SH-SY5Y (cell line): ENCODE measurements around the gene LIM2.
A peak's percentile ranks its signal among the peaks of the same experiment; 100 is the strongest.

Source experiments
- GATA2 ChIP-seq: IDR thresholded peaks from 2 replicates; pipeline ENCODE4 v1.6.1; 2011; ENCODE audit warnings: mild to moderate bottlenecking, low read depth, low read length
- GATA3 ChIP-seq: IDR thresholded peaks from 2 replicates; pipeline ENCODE4 v1.6.1; 2011; ENCODE audit warnings: low read depth, mild to moderate bottlenecking, low read length, moderate library complexity

Gene LIM2

DNA sequence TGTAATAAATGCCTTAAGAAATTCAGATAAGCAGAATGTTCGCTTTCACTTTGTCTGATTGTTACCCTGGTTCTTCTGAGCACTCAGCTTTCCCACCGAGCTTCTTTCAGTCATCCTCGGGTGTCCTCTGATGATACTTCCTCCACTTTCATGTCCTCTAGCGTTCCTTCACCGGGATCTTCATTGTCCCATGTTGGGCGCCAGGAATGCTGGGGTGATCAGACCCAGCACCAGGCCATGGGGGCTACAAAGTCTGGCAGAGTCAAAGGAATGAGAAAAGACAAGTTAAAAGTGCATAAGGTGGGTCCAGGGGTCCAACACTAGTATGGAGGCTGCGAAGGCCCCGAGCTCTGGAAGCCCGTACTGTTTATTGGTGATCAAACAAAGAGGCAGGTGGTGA, 14.3 kb upstream of the LIM2 start:
- no peak for TF ChIP-seq GATA2

DNA sequence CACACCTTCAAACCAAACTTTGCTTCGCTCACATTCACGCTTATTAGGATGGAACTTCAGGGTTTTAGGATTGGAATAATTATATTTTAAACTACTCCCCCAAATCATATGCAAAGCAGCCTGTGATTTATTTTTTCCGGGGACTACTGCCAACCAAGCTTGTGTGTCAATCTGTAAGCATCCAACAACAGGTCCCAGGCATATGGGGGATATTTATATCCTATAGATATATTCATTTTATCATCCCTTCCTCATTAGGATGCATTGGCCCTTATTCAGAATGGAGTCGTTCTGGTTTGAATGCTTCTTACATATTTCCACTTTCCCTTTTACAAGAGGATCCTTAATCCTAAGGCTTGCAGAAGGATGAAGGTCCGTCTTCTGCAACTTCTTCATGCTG, 11.5 kb upstream of the LIM2 start:
- TF ChIP-seq GATA3: no peak
- TF ChIP-seq GATA2: no peak

DNA sequence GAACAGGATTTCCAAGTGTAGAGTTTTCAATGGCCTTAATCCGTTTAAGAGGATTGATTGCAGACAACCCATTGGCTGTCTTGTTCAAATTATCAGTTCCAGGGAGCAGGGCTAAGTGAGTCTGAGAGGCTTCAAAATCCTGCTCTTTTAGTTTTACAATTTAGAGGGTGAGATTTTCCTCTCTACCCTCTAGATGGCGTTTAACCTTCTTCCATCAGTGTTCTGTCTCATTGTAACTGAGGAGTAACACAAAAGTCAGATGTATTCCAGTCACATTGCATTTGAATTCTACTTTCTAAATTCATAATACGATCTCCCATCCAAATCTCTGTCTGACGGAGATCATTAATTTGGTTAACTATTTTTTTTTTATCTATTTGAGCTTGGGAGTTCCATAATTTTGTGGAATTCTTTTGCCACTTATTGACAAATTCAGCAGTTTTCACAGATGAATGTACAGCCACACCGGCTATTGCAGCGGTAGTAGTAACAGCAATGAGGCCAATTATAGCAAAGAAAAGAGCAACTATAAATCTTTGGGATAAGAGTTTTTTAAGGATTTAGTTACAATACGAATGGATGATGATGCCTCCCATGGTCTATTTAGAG, 10.4 kb upstream of the LIM2 start:
- TF ChIP-seq GATA2: no peak
- TF ChIP-seq GATA3: no peak

DNA sequence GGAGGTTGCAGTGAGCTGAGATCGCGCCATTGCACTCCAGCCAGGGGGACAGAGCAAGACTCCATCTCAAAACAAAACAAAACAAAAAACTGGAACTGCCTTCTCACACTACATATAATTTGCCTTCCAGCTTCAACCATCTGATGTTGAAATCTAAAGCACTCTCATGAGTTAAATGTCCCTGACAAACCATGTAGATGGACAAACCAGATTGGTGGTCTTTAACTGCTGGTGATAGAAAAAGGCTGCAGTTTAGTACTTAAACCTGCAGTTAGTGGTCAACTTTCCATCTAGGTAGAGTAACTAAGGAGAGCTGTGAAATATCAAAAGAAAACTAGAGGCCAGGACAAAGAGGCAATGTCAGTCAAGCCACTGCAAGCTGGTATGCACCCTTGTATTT, 8.4 kb upstream of the LIM2 start:
- no peak for TF ChIP-seq GATA2
- TF ChIP-seq GATA3: no peak

DNA sequence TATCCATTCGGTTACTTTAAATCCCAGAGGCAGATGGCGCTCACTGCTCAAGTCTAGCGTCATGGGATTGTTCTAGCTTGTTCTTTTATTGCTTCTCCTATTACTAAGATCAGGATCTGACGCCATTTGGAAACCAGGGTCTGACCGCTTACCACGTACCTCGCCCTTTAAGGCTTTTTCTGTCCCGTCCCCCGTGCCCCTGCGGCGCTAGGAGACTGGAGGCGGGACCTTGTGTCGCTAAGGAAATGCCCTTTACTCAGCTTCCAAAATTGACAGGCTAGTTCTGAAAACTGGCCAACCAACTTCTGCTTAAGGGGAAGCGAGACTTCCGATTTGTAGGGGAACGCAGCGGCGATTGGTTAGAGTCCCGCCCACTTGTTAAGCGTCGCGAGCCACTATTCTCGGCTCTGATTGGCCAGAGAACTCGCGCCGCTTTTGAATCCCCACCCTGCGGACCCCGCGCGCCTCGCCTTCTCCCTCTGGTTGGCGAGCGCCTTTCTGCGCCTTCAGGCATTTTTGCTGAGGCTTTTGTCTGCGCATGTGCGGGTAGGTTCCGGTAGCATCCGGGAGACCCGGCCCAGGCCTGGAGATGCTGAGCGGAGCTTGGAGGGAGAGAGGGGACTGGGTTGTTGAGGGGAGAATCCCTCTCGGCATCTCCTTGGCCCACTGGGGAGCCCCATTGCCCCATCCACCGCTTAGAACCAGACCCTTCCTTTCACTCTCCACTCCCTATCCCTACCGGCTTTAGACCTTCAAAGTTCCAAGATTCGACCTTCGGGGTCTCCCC, 6.5 kb upstream of the LIM2 start:
- TF ChIP-seq GATA2 (0 out of 2 replicates have a peak, but pooled peaks have one; percentile 15), GATA3 (no peak)

DNA sequence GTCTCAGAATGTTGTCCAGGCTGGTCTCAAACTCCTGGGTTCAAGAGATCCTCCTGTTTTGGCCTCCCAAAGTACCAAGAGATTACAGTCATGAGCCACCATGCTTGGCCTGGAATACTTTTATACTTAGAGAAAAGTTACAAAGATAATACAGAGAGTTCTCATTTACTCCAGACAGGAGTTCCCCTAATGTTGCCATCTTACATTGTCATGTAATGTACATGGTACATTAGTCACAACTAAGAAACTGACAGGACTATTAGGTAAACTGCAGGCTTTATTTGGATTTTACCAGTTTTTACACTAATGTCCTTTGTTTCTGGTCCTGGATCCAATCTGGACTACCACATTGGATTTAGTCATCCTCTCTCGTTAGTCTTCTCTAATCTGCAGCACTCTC, 4.9 kb upstream of the LIM2 start:
- TF ChIP-seq GATA2 (no peak), GATA3 (no peak)

DNA sequence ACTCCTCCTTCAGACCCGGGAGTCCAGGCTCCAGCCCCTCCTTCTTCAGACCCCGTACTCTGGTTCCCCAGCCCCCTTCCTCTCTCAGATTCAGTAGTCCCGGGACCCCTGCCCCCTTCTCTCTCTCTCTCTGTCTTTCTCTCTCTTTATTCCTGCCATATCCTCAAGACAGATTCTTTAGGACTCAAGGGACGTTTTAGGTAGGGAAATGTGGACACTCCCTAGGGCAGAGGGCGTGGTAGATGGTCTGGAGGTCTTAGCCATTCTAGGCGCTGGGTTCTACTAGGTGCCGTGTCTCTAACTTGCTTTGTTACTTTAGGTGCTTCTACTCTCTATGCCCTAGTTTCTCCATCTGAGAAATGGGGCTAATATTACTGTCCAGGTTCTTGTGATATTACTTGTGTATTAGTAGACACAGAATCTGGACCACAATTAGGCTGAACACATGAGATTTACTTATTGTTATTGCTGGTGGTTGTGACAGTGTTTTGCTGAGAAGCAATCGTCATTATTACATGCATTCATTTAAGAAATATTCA, 3.4 kb upstream of the LIM2 start:
- TF ChIP-seq GATA2 (no peak), GATA3 (no peak)

DNA sequence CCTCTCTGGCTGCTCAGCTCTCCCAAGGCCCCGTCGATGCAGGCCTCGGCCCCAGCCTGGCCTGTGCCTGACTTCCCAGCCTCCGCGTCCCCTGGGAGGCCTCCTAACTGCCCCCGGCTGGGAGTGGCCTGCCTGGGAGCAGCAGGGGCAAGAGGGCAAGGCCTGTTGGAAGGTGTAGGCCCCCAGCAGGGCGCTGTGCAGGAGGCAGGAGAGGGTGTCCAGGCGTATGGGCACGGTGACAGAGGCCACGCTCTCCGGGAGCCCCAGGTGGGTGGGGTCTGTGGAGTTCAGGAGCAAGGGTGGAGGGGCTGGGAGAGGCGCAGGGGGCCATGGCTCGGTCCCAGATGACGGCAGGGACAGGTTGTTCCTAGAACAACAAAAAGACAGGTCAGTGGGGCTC, 1.4 kb upstream of the LIM2 start:
- no peak for TF ChIP-seq GATA2
- no peak for TF ChIP-seq GATA3

DNA sequence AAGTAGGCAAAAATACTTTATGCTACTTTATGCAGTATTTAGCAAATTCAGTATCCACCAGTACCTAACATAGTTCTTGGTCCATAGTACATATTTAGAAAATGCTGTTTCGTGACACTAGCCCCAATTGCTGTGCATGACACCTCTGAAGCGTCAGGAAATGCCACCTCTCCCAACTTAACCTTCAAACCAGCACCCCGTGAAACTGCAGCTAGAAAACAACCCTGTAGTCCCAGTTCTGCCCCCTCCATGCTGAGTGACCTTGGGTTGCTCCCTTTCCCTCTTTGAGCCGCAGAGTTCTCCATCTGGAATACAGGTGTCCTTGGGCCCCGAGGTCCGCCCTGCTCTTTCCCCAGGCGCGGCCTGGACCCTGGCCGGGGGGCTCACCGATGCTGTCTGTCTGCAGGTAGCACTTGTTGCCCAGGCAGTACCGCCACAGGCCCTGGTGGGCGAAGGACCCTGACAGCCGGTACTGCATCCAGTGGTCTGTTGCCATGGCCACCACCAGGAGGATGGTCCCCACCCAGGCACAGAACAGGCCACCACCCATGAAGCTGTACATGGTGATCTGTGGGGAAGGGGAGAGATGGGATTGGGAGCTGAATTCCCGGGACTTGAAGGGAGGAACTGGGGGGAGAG, 773 bp downstream of the LIM2 start:
- TF ChIP-seq GATA2: no peak
- no peak for TF ChIP-seq GATA3

DNA sequence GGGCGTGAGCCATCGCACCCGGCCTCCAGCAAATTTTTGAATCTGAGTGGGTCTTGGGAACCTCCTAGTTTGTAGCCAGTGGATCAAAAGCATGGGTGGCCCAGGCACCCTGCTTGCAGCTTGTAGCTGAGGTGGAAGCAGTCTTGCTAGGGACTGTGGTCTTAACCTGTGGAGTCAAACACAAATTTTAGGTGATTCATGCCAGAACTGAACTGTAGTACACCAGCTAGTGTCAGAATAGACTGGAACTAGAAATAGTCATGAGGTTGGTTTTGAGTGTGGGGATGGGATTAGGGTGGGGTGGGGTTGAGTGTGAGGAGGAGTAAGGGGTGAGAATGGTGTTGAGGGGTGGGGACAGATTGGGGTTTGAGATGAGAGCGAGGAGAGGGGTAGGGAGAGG, 5.8 kb downstream of the LIM2 start:
- TF ChIP-seq GATA3: no peak
- TF ChIP-seq GATA2: no peak

DNA sequence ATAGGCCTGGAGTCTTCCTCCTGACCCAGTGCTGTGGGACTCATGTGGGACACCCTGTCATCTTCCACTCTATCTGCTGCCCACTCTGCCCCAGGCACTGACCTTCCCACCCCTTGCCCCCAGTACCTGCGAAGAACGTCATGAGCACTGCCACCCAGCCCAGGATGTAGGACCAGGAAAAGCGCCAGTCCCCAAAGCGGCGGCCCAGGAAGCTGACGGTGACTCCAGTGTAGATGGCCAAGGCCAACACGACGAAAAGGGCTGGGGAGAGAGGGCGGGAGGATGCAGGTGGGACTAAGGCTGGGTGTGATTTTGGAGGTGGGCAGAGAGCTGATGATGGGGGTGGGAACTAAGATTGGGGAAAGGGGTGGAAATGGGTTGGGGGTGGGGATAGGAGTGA, 7.4 kb downstream of the LIM2 start:
- TF ChIP-seq GATA2: no peak
- no peak for TF ChIP-seq GATA3

DNA sequence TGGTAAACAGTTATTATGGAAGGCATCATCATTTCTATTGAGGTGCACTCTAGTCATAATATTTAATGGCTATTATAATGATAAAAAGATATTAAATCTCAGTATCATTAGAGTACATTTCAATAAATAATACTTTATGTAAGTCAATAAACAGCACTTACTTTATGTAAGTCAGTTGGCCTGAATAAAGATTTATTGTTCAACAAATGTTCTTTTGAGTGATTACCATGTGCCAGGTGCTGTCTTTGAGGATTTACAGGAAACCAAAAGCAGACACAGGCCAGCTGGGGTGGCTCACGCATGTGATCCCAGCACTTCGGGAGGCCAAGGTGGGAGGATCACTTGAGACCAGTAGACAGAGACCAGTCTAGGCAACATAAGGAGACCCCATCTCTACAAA, 10.4 kb downstream of the LIM2 start:
- TF ChIP-seq GATA3: no peak
- TF ChIP-seq GATA2: no peak

DNA sequence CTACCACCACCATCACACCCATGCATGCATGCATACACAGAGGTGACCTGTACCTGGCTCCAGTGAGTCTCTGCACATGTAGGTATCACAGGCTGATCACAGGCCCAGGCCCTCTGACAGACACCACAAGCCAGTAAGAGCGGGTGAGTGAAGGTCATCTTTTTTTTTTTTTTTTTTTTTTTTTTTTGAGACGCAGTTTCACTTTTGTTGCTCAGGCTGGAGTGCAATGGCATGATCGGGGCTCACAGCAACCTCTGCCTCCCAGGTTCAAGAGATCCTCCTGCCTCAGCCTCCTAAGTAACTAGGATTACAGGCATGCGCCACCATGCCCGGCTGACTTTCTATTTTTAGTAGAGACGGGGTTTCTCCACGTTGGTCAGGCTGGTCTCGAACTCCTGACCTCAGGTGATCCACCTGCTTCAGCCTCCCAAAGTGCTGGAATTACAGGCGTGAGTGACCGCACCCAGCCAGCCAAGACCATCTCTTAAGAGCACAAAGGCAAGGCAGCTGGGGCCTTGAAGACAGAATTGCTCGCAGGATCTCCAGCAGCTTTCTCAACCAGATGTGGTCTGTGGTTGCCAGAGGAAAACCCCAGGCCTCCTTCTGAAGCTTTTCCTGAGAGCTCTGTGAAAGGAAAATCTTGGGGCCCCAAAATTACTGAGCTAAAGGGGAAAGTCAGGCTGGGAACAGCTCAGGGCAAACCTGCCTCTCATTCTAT, 12.1 kb downstream of the LIM2 start:
- TF ChIP-seq GATA2 (no peak), GATA3 (no peak)

DNA sequence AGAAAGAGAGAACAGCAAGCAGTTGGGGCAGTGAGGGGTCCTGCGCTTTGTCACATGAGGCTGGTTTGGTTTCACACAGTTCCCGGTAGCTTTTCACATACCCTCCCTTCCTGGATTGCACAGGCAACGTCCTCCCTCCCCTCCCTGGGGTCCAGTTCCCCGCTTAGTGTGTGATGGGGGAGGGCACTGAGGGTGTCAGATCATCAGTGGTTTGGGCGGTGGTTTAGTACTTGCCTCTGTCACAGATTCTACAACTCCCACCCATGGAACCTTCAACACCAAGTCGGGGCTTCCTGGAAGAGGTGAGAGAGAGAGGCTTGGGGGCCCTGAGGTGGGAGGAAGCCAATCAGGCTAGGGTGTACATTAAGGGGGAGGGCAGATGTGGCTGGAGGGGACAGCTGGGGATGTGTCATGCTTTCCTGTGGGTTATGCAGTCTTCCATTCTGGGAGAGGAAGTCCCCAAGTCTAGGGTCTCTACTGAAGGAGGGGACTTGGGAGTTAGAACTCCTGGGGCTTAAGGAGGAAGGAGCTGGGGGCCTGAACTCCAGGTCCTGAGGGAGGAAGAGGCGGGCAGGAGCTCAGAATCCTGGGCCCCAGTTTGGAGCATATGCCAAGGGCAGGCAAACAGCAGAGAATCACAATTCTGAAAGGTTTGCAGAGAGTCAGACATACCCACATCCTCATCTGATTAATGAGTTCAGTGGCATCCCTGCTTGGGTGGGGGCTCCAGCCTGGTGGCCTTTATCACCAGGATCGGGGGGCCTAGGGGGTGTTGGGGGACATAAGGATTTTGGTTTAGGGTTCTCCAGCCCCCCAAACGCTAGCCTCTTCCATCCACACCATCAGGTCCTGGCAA, 14.9 kb downstream of the LIM2 start, which contains the start of gene NKG7:
Gene NKG7 (minus strand): TSS at position 6 of the 856 bp plus-strand sequence. CDS start 119 bp downstream, outside the sequence.
- TF ChIP-seq GATA3 (no peak), GATA2 (no peak)
